Activated CD8-positive, alpha-beta T cell treated with anti-CD3 and anti-CD28 coated beads, Interleukin-2, amount 10 ng/mL, durations not matched to agents 7 days and 5 days (primary cell): Measurements from ENCODE around the gene TRERF1. TPM values are rescaled to one million over a fixed set of nuclear protein-coding genes. Genes with fewer than 3 reads are reported as not detected.

Experiments
- ATAC-seq: fragments of 150-1000 bp; cut with Tn5 transposase; one replicate; pipeline ENCODE4 v1.10.0; 2021; ENCODE audit warnings: moderate library complexity
- CTCF ChIA-PET: fragments of 350-600 bp; sonication (Branson Sonifier 250); formaldehyde crosslinking; loops from one replicate; lab custom pipeline; 2021; ENCODE audit warnings: antibody characterized with exemption; lab: Charles Lee
- POLR2A ChIA-PET: fragments of 350-600 bp; sonication (Branson Sonifier 250); formaldehyde crosslinking; loops from one replicate; lab custom pipeline; 2021; ENCODE audit warnings: antibody characterized with exemption; lab: Charles Lee
- DNase-seq: peaks from one replicate; pipeline ENCODE4 v3.0.0-alpha.2; 2020
- H3K27ac Mint-ChIP-seq: one replicate; pipeline ENCODE4 v1.8.0; 2021; ENCODE audit warnings: mild to moderate bottlenecking, mixed read lengths
- H3K27me3 Mint-ChIP-seq: one replicate; pipeline ENCODE4 v1.8.0; 2021; ENCODE audit warnings: low read depth, mixed read lengths
- H3K36me3 Mint-ChIP-seq: one replicate; pipeline ENCODE4 v1.8.0; 2021; ENCODE audit warnings: low read depth, mixed read lengths
- H3K4me1 Mint-ChIP-seq: one replicate; pipeline ENCODE4 v1.8.0; 2021; ENCODE audit warnings: low read depth, mixed read lengths
- H3K4me3 Mint-ChIP-seq: one replicate; pipeline ENCODE4 v1.8.0; 2021; ENCODE audit warnings: mild to moderate bottlenecking, mixed read lengths
- H3K9me3 Mint-ChIP-seq: one replicate; pipeline ENCODE4 v1.8.0; 2022; ENCODE audit warnings: mixed read lengths; ENCODE audit not compliant: insufficient read depth
- total RNA-seq, 2 experiments: library from RNA; stranded (reverse); gene quantifications; one replicate each; pipeline ENCODE4 v1.2.3, GENCODE V29; 2021

Gene TRERF1
- total RNA-seq, 2 experiments from 2014 or later: 11.3 to 11.8 TPM

DNA sequence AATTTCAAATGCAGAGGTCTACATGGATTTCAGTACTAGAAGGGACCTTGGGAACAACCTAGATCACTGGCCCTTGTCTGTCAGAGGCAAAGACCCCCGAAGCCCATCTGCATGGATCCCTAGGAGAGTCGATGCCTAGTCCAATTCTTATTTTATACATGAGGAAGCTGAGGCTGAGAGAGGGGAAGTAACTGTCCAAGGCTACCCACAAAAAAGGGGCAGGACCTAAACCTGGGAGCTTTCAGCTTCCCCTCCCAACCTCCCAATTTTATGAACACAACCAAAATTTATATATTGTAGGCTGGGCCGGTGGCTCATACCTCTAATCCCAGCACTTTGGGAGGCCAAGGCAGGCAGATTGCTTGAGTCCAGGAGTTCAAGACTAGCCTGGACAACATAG is 73.2 kb downstream of the TRERF1 start:
- H3K9me3 Mint-ChIP-seq: no peaks in the 10 kb centered on the region
- ChIA-PET CTCF (interaction anchor here (0.8 to 2.8 kb wide), 10 partner anchors 10 to 185 kb away, joined by 3 to 25 read pairs (median 3); partner anchors contain the start of gene UBR2), POLR2A (interaction anchor here (0.6 to 2.4 kb wide), 3 partner anchors 10 to 169 kb away, joined by 3 to 26 read pairs (median 11); no protein-coding TSS in a partner anchor)
- H3K27me3 Mint-ChIP-seq: no peaks in the 10 kb centered on the region
- H3K27ac Mint-ChIP-seq: peak overlapping the region; percentile 86
- DNase-seq: no peak
- peak; percentile 4 for ATAC-seq
- peaks cover 67% of the 10 kb centered on the region for H3K4me1 Mint-ChIP-seq
- H3K4me3 Mint-ChIP-seq: peak overlapping the region; percentile 66
- H3K36me3 Mint-ChIP-seq: peaks cover 11% of the 10 kb centered on the region

DNA sequence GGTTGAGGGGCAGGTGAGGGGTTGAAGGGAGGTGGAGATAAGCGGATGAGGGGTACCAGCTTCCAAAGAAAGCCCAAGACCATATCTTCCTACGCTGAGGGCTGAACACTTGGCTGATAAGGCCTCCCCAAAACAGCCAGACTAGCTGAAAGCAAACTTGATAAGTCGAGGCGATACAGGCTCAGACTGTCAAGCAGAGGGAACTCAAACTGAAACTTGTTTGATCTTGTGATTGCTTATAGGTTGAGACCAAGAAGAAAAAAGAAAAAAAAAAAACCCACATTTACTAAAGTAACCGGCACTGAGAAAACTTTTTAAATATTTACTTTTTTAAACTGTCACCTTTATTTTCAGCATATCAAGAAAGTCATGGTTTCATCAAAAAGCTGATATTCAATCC is 73.6 kb downstream of the TRERF1 start:
- no peaks in the 10 kb centered on the region for H3K9me3 Mint-ChIP-seq
- peak overlapping the region; percentile 66 for H3K4me3 Mint-ChIP-seq
- peaks cover 63% of the 10 kb centered on the region for H3K4me1 Mint-ChIP-seq
- H3K36me3 Mint-ChIP-seq: peaks cover 7% of the 10 kb centered on the region
- H3K27ac Mint-ChIP-seq: peak overlapping the region; percentile 86
- peak; percentile 86 for ATAC-seq
- POLR2A ChIA-PET: interaction anchor here (2.3 to 2.4 kb wide), 2 partner anchors 10 to 12 kb away, joined by 11 to 26 read pairs; no protein-coding TSS in a partner anchor
- H3K27me3 Mint-ChIP-seq: no peaks in the 10 kb centered on the region
- CTCF ChIA-PET: interaction anchor here (0.8 to 2.8 kb wide), 10 partner anchors 10 to 185 kb away, joined by 3 to 25 read pairs (median 3); partner anchors contain the start of gene UBR2
- DNase-seq: peak; percentile 57

DNA sequence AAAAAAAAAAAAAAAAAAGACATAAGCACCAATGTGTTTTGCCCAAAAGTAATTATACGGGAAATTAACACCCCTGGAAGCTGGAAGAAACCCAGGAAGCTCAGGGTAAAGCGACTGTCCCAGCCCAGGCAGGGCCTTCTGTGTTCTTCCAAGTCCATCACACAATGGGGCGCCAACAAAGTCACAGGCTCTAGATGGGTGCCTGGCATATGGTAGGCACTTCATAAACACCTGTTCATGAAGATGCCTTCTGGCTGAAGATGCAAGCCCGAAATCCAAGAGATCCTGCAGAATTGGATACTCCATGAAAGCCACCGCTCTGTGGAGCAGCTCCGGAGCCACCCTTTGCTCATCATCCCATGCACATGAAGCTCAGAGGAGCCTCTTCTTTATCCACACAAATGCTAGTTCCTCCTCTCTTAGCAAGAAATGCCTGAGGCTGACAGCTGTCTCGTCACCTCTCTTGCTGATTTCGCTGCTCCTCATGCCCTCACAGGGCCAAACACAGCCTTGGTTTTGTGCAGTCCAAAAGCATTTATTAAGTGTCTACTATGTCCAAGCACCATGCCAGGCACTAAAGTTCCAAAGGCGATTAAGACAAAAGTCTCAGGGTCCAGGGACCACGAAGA is 76.6 kb downstream of the TRERF1 start:
- peaks cover 58% of the 10 kb centered on the region for H3K4me1 Mint-ChIP-seq
- H3K4me3 Mint-ChIP-seq: no peak overlapping the region
- CTCF ChIA-PET: interaction anchor here (1.5 to 1.9 kb wide), 2 partner anchors 15 to 172 kb away, joined by 7 to 8 read pairs; no protein-coding TSS in a partner anchor
- no peak for DNase-seq
- no peak overlapping the region for H3K27ac Mint-ChIP-seq
- no peaks in the 10 kb centered on the region for H3K9me3 Mint-ChIP-seq
- ATAC-seq: no peak
- POLR2A ChIA-PET: interaction anchor here (1.2 kb wide), 1 partner anchor 15 kb away, joined by 7 read pairs; no protein-coding TSS in a partner anchor
- H3K27me3 Mint-ChIP-seq: no peaks in the 10 kb centered on the region
- H3K36me3 Mint-ChIP-seq: peaks cover 10% of the 10 kb centered on the region

DNA sequence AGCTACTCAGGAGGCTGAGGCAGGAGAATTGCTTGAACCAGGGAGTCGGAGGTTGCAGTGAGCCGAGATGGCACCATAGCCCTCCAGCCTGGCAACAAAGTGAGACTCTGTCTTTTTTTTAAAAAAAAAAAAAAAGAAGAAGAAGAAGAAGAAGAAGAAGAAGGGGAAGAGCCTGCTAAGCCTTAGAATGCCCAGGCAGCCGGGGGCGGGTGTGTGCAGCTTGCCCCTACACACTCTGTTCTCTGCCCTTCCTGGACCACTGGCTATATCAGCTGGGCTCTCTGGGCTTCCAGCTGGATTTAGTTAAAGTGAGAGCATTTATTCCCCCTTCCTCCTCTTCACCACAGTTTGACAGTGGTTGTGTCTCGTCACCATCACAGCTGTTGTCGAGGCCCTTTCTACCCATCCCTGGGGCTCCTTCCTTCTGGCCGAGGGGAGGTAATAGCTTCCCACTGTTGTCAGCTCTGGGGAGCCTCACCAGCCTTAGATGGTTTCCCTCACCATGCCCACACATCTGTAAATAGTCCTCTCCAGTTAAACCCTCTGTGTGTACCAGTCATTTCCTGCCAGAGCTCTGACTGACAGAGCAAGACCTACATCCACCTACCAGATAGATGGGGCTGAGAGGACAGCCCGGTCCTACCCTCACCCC is 77.6 kb downstream of the TRERF1 start:
- ChIA-PET POLR2A (interaction anchor here (1.0 kb wide), 1 partner anchor 28 kb away, joined by 3 read pairs; no protein-coding TSS in a partner anchor), CTCF (interaction anchor here (0.6 to 1.9 kb wide), 4 partner anchors 16 to 173 kb away, joined by 3 to 8 read pairs (median 6); no protein-coding TSS in a partner anchor)
- DNase-seq: no peak
- no peak overlapping the region for H3K4me3 Mint-ChIP-seq
- no peaks in the 10 kb centered on the region for H3K27me3 Mint-ChIP-seq
- H3K9me3 Mint-ChIP-seq: no peaks in the 10 kb centered on the region
- ATAC-seq: peak; percentile 50
- H3K4me1 Mint-ChIP-seq: peaks cover 58% of the 10 kb centered on the region
- H3K27ac Mint-ChIP-seq: peak overlapping the region; percentile 62
- peaks cover 11% of the 10 kb centered on the region for H3K36me3 Mint-ChIP-seq

DNA sequence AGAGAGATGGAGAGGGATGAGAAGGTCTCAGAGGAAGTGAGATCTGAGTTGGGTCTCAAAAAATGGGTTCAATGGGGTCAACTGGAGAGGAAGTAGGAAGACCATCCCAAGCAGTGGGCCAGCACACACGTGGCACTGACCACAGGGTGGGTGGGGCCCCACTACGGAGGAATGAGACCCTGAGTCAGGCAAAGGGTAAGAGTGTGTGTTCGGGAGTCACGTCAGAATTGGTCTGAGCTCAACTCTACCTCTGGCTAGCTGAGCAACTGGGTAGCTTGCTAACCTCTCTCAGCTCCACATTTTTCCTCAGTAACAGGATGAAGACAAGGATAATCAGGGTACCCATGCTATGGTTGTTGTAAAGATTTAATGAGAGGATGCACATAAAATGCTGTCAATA is 79.0 kb downstream of the TRERF1 start:
- Mint-ChIP-seq H3K27ac (peak overlapping the region; percentile 9), H3K27me3 (no peaks in the 10 kb centered on the region), H3K4me3 (no peak overlapping the region), H3K36me3 (peaks cover 11% of the 10 kb centered on the region), H3K9me3 (no peaks in the 10 kb centered on the region), H3K4me1 (peaks cover 60% of the 10 kb centered on the region)
- no peak for DNase-seq
- POLR2A ChIA-PET: interaction anchor here (1.7 kb wide), 1 partner anchor 17 kb away, joined by 4 read pairs; no protein-coding TSS in a partner anchor
- CTCF ChIA-PET: interaction anchor here (0.9 to 1.9 kb wide), 3 partner anchors 24 to 175 kb away, joined by 3 to 6 read pairs (median 3); no protein-coding TSS in a partner anchor
- ATAC-seq: no peak

DNA sequence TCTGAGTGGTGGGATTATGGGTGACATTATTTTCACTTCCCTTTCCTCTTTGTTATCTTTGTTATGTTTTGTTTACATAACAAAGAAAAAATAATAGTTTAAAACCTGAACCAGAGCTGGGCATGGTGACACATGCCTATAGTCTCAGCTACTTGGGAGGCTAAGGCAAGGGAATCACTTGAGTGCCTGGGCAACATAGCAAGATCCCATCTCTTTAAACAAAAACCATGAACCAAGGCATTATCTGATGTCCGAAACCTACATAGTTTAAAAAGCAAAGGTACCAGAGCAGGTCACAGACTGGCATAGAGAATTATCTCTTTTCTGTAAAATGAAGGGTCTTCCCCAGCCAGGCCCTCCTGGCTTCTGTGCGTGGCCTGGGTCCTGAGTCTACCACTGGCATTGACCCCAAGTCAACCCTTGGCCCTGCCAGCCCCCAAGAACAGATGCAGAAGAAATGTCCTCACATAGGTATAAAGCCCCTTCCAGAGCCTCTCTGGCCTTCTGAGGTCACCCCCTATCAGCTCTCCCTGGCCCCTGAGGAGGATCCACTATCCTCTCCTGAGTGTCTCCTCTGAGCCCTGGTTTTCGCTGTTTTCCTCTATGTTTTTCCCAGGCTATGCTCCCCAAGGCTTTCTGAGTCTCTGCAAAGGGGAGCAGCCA is 81.3 kb downstream of the TRERF1 start:
- H3K27ac Mint-ChIP-seq: no peak overlapping the region
- no peaks in the 10 kb centered on the region for H3K27me3 Mint-ChIP-seq
- H3K9me3 Mint-ChIP-seq: no peaks in the 10 kb centered on the region
- ATAC-seq (no peak), DNase-seq (no peak)
- ChIA-PET CTCF (no interaction called here), POLR2A (no interaction called here)
- peaks cover 16% of the 10 kb centered on the region for H3K36me3 Mint-ChIP-seq
- no peak overlapping the region for H3K4me3 Mint-ChIP-seq
- H3K4me1 Mint-ChIP-seq: peaks cover 69% of the 10 kb centered on the region

DNA sequence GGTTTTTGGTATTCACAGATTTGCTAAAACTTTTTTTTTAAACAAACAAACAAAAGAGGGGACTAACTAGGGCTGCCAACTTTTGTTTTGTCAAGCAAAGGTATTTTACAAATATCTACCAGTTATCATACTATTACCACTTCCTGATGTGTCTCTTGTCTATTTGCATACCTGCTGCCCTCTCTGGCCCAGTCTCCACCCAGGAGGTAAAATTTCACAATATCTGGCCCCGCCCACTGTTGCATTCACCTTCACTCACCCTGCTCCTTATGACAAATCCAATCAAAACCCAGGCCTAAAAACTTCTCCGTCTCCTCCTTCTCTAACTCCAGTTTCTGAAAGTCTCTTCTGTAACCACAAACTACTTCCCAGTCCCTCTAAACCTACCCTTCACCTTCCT is 82.2 kb downstream of the TRERF1 start:
- Mint-ChIP-seq H3K4me1 (peaks cover 73% of the 10 kb centered on the region), H3K36me3 (peaks cover 16% of the 10 kb centered on the region), H3K9me3 (no peaks in the 10 kb centered on the region), H3K27ac (peak overlapping the region; percentile 63), H3K27me3 (no peaks in the 10 kb centered on the region), H3K4me3 (no peak overlapping the region)
- POLR2A ChIA-PET: interaction anchor here (0.9 kb wide), 1 partner anchor 21 kb away, joined by 4 read pairs; no protein-coding TSS in a partner anchor
- CTCF ChIA-PET: interaction anchor here (1.7 to 1.8 kb wide), 2 partner anchors 14 to 178 kb away, joined by 3 to 7 read pairs; no protein-coding TSS in a partner anchor
- ATAC-seq (no peak), DNase-seq (peak; percentile 47)

DNA sequence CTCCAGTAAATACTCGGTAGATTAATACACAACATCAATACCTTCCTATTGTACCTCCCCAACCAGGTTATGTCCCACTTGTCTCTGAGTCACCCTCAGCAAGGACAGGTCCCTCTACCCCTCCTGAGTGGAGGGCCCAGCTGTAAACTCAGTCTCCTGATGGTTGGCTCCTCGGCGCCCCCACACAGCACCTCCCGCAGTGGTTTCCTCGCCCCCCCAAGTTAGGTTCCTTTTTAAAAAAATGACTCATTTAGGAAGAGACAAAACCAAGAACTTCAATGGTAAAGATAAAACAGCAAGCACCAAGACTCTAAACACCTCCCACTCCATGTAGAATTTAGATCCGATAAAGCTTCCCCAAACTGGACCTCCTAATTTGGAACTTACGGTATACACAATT is 83.5 kb downstream of the TRERF1 start:
- DNase-seq (peak; percentile 65), ATAC-seq (peak; percentile 76)
- H3K27ac Mint-ChIP-seq: peak overlapping the region; percentile 90
- H3K4me3 Mint-ChIP-seq: peak overlapping the region; percentile 64
- CTCF ChIA-PET: interaction anchor here (0.8 to 2.9 kb wide), 7 partner anchors 10 to 179 kb away, joined by 3 to 17 read pairs (median 3); no protein-coding TSS in a partner anchor
- H3K9me3 Mint-ChIP-seq: no peaks in the 10 kb centered on the region
- peaks cover 75% of the 10 kb centered on the region for H3K4me1 Mint-ChIP-seq
- POLR2A ChIA-PET: interaction anchor here (1.0 to 2.1 kb wide), 3 partner anchors 10 to 25 kb away, joined by 3 to 13 read pairs (median 11); no protein-coding TSS in a partner anchor
- H3K27me3 Mint-ChIP-seq: no peaks in the 10 kb centered on the region
- H3K36me3 Mint-ChIP-seq: peaks cover 16% of the 10 kb centered on the region

DNA sequence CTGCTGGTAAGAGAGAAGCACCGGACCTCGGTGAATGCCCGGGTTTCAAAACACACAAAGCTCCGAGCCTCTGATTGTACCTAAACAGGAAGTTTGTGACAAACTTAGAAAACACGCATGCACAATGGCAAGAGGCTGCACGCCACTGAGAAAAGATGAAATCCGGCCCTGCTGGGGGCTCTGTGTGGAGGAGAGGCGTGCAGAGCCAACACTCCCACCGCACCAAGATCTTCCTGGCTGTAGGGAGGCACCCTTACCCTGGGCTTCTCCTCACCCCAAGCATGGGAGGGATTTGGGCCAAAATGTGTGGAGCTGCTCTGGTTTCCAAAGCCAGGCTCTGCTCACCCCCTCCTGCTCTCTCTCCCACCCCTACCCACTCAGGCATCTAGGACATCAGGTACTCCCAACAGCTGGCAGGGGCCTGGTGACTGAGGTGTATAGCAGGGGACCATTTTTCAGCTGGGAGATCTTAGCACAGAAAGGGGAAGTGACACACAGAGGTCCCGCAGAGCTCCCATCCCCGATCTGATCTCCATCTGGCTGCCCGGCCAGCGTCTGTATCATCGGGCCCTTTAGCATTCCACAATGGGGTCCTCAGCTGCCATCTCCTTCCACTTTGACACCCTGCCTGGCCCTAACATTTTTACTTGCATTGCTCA is 84.2 kb downstream of the TRERF1 start:
- ATAC-seq (peak; percentile 59), DNase-seq (peak; percentile 48)
- Mint-ChIP-seq H3K36me3 (peaks cover 14% of the 10 kb centered on the region), H3K4me3 (peak overlapping the region; percentile 64), H3K27me3 (no peaks in the 10 kb centered on the region), H3K4me1 (peaks cover 69% of the 10 kb centered on the region), H3K9me3 (no peaks in the 10 kb centered on the region), H3K27ac (peak overlapping the region; percentile 90)
- ChIA-PET POLR2A (interaction anchor here (0.8 to 2.1 kb wide), 6 partner anchors 11 to 108 kb away, joined by 3 to 13 read pairs (median 3); no protein-coding TSS in a partner anchor), CTCF (interaction anchor here (0.8 to 2.9 kb wide), 11 partner anchors 9 to 180 kb away, joined by 3 to 17 read pairs (median 3); no protein-coding TSS in a partner anchor)

DNA sequence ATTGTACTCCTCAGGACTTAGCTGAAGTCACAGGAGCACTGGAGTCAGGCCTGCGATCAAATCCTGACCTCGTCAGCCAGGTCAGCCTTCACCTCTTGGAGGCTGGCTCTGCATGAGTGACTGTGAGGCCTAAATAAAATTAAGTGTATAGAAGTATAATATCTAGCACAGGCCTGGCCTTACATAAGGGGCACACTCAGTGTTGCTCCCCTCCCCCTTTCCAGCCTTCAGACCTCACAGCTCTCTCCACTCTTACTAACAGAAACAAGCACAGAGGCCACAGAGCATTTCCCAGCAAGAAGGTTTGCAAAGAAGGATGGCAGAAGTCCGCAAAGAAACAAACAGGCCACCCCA is 84.8 kb downstream of the TRERF1 start:
- DNase-seq (no peak), ATAC-seq (no peak)
- H3K4me1 Mint-ChIP-seq: peaks cover 66% of the 10 kb centered on the region
- H3K27me3 Mint-ChIP-seq: no peaks in the 10 kb centered on the region
- H3K36me3 Mint-ChIP-seq: peaks cover 14% of the 10 kb centered on the region
- H3K27ac Mint-ChIP-seq: peak overlapping the region; percentile 90
- CTCF ChIA-PET: interaction anchor here (0.8 to 2.9 kb wide), 11 partner anchors 10 to 180 kb away, joined by 3 to 17 read pairs (median 4); no protein-coding TSS in a partner anchor
- no peaks in the 10 kb centered on the region for H3K9me3 Mint-ChIP-seq
- POLR2A ChIA-PET: interaction anchor here (0.8 to 1.9 kb wide), 4 partner anchors 23 to 107 kb away, joined by 3 to 13 read pairs (median 3); no protein-coding TSS in a partner anchor
- H3K4me3 Mint-ChIP-seq: peak overlapping the region; percentile 64
